Kidney (tissue), 14 donors: ENCODE data around the gene MYOD1. TPM values are rescaled to one million over a fixed set of nuclear protein-coding genes. Genes with fewer than 3 reads are reported as not detected.

ENCODE experiments used
- DNase-seq, 5 donors: peaks; one replicate each; pipeline ENCODE4 v3.0.0-alpha.2; 2013 to 2020
- FAIRE-seq: peaks from 2 replicates; lab custom pipeline; 2012; peaks lifted over from hg19 to GRCh38; lab: Jason Lieb, UNC
- H3K27ac ChIP-seq, 2 donors: one replicate each; pipeline ENCODE4 v1.7.0; 2013; ENCODE audit warnings: low read depth in 2 of 2, low read length in 2 of 2, inconsistent platforms in 1 of 2
- H3K27me3 ChIP-seq: one replicate; pipeline ENCODE4 v1.7.1; 2013; ENCODE audit warnings: low read length, inconsistent platforms; ENCODE audit not compliant: control insufficient read depth, insufficient read depth
- H3K36me3 ChIP-seq, 3 donors: one replicate each; pipeline versions ENCODE4 v1.7.0 to v1.7.1; 2013; ENCODE audit warnings: low read length in 3 of 3, control low read depth in 1 of 3, inconsistent platforms in 1 of 3; ENCODE audit not compliant: insufficient read depth in 3 of 3, control insufficient read depth in 2 of 3
- H3K4me1 ChIP-seq, 3 donors: one replicate each; pipeline versions ENCODE4 v1.7.0 to v1.7.1; 2013; ENCODE audit warnings: low read length in 3 of 3, inconsistent platforms in 1 of 3, low read depth in 1 of 3; ENCODE audit not compliant: control insufficient read depth in 2 of 3, insufficient read depth in 2 of 3
- H3K4me3 ChIP-seq, 3 donors: one replicate each; pipeline versions ENCODE4 v1.7.0 to v1.8.1; 2013; ENCODE audit warnings: low read length in 3 of 3, control low read depth in 1 of 3, inconsistent platforms in 1 of 3
- H3K9ac ChIP-seq, 3 donors: one replicate each; pipeline versions ENCODE4 v1.7.0 to v1.7.1; 2013; ENCODE audit warnings: low read length in 3 of 3, control low read depth in 1 of 3, inconsistent platforms in 1 of 3
- H3K9me3 ChIP-seq, 3 donors: one replicate each; pipeline versions ENCODE4 v1.7.0 to v1.7.1; 2013; ENCODE audit warnings: low read length in 3 of 3, control low read depth in 1 of 3, inconsistent platforms in 1 of 3; ENCODE audit not compliant: control insufficient read depth in 2 of 3, insufficient read depth in 1 of 3
- CTCF ChIP-seq: IDR thresholded peaks from 3 replicates; pipeline ENCODE4 v1.5.1; 2012; ENCODE audit warnings: mild to moderate bottlenecking, moderate library complexity, borderline replicate concordance; ENCODE audit not compliant: insufficient read depth; ENCODE audit errors: extremely low read depth
- intact Hi-C: fragments of 100-400 bp; cut with DNase I; formaldehyde crosslinking; loops from one replicate; pipeline ENCODE4 v1.11.1; 2022
- polyA plus RNA-seq: library from polyadenylated mRNA; stranded (reverse); fragments of 350-450 nt; fragmentation: Illumina TruSeq; extraction: RNeasy Lipid Tissue Mini Kit (QIAGEN cat#74804); gene quantifications from one replicate; pipeline ENCODE4 v1.2.3, GENCODE V29; 2014; ENCODE audit warnings: low read depth, low replicate concordance; ENCODE audit not compliant: insufficient read depth
- total RNA-seq: library from RNA; stranded (reverse); fragmentation: NEBNext Ultra II Directional; extraction: Animal tissue kit (Norgen Biotek cat#: 25700); gene quantifications from one replicate; pipeline ENCODE4 v1.2.1, GENCODE V29; 2021
- donor health status: control.
- donor health status: control.
- donor health status: control.
- donor health status: control.
- donor health status: control.
- donor health status: DM: yes; HTN: yes; CAD: no.
- donor health status: Normal renal cell carcinoma (clear cell type).

The MYOD1 gene
- total and polyA plus RNA-seq, 2 donors from 2014 or later: not detected

- DNase-seq (peak in 2 of 5 donors; percentile 37 to 47), FAIRE-seq (no peak)
- Histone ChIP-seq H3K27me3 (no peaks in the 10 kb centered on the region), H3K27ac (no peak overlapping the region), H3K9ac (no peak overlapping the region), H3K9me3 (no peaks in the 10 kb centered on the region), H3K36me3 (no peaks in the 10 kb centered on the region), H3K4me3 (no peak overlapping the region), H3K4me1 (no peaks in the 10 kb centered on the region)
- intact Hi-C loops: no loop called here
- TF ChIP-seq CTCF: no peak
Measured at GRCh38 chr11:17765356-17766072, 46.1 kb downstream of the MYOD1 start.

- Histone ChIP-seq H3K36me3 (no peaks in the 10 kb centered on the region), H3K9ac (no peak overlapping the region), H3K27ac (no peak overlapping the region), H3K9me3 (no peaks in the 10 kb centered on the region), H3K4me3 (no peak overlapping the region), H3K4me1 (no peaks in the 10 kb centered on the region), H3K27me3 (no peaks in the 10 kb centered on the region)
- FAIRE-seq (no peak), DNase-seq (peak in 1 of 5 donors; percentile 40)
- TF ChIP-seq CTCF: no peak
- intact Hi-C loops: no loop called here
Measured at GRCh38 chr11:17766073-17766359, 46.6 kb downstream of the MYOD1 start.

GRCh38 chr11:17766590-17766989, 47.2 kb downstream of the MYOD1 start:
- H3K4me3 ChIP-seq: no peak overlapping the region
- DNase-seq: peak in 1 of 5 donors; percentile 25
- no peak overlapping the region for H3K27ac ChIP-seq
- intact Hi-C loops: no loop called here
- no peaks in the 10 kb centered on the region for H3K9me3 ChIP-seq
- no peak for TF ChIP-seq CTCF
- H3K36me3 ChIP-seq: no peaks in the 10 kb centered on the region
- FAIRE-seq: no peak
- no peaks in the 10 kb centered on the region for H3K4me1 ChIP-seq
- H3K27me3 ChIP-seq: no peaks in the 10 kb centered on the region
- H3K9ac ChIP-seq: no peak overlapping the region
